Kidney tubule cell (primary cell): Measurements from ENCODE around the gene GLO1.
A peak's percentile ranks its signal among the peaks of the same experiment; 100 is the strongest.
"Not testable (repeated sequence)": the region's sequence is repeated elsewhere in the genome, so short reads cannot be mapped to it uniquely, and the experiment has no call there.

ENCODE experiments used
- DNase-seq: peaks from one replicate; pipeline ENCODE4 v3.0.0-alpha.2; 2018; ENCODE audit warnings: low spot score

Gene GLO1

GRCh38 chr6:38705924-38706323 is 3.0 kb upstream of the GLO1 start:
- DNase-seq: no peak

DNA sequence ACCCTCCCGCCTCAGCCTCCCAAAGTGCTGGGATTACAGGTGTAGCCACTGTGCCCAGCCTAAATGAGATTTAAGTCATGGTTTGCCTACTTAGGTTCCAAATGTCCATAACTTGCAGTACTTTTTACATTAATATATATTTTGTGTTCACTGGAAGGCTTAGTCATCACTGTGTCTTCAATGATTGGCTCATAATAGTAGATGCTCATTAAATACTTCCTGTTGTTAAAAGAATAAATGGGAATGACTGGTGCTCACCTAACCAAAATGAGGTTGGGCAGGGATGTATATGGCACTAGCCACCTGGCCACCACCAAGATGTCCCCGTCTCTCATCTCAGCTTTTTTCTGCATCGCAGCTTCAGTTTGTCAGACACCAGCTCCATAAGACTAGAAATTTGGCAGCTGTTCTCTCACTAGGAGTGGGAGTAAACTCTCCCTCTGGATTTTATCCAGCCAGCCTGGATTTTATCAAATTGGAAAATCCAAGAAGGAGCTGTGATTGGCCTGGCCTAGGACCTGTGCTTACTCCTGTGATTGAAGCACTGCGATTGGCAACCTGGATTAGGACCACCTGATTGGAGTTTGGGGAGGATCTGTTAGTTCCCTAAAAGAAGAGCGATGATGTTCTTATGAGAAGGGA is 1.1 kb upstream of the GLO1 start:
- DNase-seq: no peak

GRCh38 chr6:38701551-38701950 is 1.4 kb downstream of the GLO1 start:
- no peak for DNase-seq

- DNase-seq: not testable (repeated sequence)
These were observed 3.2 kb downstream of the GLO1 start for GRCh38 chr6:38699702-38700101.

DNA sequence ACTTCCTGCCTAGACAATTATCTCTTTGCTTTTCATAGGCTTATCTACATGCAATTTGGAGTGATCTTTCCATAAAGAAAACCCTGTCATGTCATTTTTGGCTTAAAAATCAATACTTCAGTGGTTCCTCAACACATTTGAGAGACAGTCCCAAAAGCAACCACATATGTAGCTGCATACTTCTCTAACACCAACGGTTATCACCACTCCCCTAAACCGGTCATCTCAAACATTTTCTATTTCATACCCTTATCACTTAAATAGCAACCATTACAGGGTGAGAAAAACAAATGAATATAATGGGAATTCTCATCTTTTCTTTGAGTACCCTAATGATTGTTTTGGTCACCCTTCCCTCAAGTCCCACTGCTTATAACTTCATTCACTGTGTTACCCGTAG is 5.1 kb downstream of the GLO1 start:
- DNase-seq: no peak

GRCh38 chr6:38696345-38696744 is 6.6 kb downstream of the GLO1 start:
- DNase-seq: no peak

DNA sequence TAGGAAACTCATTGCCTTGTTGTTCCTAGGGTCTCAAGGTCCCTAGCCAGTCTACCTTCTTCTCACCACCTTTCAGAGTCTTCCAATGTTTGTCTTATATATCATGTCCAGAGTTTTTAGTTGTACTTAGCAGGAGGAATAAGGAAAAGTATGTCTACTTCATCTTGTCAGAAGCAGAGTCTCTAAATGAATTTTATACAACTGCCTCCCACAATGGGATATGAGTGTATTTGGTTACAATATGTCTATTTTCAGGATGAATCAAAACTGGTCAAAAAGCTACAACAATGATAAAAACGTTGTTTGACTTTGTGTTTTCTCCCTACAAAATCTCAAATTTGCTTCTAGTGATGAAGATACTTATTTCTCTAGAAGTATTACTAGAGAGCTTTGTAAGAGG is 7.0 kb downstream of the GLO1 start:
- no peak for DNase-seq

- DNase-seq: no peak
These were observed 7.6 kb downstream of the GLO1 start for GRCh38 chr6:38695227-38695900.

GRCh38 chr6:38688579-38689087 is 14.3 kb downstream of the GLO1 start:
- no peak for DNase-seq

- no peak for DNase-seq
These were observed 15.4 kb downstream of the GLO1 start for GRCh38 chr6:38687549-38687948.

DNA sequence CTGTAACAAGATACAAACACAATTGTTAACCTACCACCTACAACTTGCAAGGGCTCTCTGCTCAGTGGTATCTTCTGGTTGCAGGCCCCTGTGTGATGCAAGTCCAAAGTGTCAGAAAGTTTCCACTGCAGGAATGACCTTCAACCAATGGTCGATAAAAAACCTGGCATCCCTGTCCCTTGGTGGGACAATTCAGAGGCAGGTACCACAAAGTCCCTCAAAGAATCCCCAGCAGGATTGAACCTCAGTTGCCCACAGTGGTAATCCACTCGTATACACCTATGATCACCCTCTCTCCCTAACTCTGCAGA is 15.9 kb downstream of the GLO1 start:
- no peak for DNase-seq

- no peak for DNase-seq
These were observed 16.5 kb downstream of the GLO1 start for GRCh38 chr6:38686270-38687042.

DNA sequence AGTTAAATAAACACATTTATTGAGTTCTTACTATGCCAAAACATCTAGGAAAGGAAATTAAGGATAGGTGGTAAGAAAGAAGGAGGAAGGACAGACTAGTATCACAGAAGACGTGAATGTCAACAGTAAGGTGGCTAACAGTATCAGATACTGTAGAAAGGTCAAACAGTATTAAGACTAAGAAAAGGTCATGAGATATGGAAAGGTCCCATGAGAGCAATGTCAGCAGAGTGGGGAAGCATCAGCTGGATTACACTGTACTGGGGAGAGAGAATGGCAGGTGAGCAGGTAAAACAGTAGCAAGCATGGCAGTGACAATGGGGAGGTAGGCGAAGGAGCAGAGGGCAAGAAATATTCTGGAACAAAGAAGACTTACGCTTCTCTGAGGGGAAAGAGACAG is 18.0 kb downstream of the GLO1 start:
- no peak for DNase-seq

DNA sequence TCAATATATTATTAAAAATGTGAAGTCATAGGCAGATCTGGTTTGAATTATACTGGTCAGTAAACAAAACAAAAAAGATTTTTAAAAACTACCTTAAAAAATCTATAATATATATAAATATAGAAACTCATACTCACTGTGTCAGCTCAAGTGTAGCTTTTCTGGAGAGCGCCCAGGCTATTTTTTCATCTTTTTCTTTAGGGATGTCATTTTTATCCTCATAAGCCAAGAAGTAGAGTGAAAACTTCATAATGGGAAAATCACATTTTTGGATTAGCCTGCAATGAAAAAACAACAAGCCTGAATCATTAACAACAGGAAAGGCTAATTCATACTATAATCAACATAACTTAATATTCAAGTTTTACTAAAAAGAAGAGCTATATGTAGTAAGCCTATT is 18.7 kb downstream of the GLO1 start:
- no peak for DNase-seq

DNA sequence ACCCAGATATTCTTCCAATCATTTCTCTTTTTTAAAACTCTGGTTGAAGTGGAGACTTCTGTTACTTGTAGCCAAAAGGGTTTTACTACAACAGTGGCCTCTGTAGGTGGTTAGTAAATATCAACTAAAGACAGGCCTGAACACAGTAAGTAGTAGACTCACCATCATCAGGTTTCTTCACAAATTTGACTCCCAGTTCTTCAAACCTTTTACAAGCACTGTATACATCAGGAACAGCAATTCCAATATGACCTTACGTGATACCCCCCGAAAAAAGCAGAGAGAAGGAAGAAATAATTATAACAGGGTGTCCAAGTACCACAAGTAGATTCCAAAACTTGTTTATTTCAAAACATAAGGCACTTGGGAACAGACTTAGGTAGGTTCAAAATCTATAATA is 21.1 kb downstream of the GLO1 start:
- DNase-seq: no peak

DNA sequence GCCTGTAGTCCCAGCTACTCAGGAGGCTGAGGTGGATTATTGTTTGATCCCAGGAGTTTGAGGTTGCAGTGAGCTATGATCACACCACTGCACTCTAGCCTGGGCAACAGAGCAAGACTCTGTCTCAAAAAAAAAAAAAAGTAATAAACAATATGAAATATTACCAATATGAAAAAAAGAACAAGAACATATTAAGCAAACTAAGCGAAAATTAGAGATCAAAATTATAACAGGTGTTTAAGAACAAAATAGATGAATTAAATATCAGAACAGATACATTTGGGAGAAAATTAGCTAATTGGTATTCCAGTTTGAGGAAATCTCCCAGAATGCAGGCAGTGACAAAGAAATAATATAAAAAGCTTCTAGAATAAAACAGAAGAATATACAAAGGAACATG is 23.3 kb downstream of the GLO1 start:
- no peak for DNase-seq

DNA sequence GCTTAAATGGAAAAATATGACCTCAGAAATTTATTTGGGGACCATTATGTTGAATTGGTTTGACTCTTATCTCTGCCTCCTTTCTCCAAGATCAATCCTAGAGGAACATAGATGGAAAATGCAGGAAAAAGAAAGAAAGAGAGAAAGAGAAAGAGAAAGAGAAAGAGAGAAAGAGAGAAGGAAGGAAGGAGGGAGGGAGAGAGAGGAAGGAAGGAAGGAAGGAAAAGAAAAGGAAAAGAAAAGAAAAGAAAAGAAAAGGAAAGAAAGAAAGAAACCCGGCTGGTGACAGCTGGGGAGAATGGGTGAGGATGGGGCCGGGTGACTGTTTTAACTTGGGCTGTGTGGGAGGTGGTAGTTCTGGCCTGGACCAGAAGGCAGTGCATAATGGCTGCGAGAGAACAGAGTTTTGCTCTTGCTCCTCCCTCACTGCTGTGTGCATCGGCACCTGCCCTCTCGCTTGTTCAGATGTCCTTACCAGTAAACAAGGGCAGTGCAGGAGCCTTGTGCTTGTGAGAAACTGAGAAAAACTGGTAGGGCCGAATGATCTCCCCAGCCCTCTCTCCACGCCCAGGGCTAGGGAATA is 24.7 kb downstream of the GLO1 start:
- DNase-seq: no peak

DNA sequence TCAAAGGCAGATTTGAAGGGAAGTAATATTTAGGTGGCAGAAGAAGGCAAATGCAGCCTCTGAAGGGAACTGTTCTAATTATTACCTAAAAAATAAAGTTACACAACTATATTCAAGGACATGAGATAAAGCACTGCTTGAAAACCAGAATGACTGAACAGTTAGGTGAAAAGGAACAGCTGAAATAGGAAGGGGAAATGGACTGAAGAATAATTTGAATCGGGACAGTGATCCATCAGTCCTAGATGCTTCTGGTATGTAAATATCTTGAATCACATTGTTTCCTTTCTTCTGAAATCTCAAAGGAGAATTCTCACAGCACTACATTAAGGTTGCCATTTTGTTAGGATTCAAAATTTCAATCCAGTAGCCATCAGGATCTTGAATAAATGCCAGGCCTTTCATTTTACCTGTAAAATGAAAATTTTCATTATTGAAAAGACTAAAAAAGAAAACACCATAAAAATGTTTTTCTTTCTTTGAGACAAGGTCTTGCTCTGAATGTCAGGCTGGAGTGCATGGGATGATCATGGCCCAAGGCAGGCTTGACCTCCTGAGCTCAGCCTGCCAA is 25.9 kb downstream of the GLO1 start:
- no peak for DNase-seq

DNA sequence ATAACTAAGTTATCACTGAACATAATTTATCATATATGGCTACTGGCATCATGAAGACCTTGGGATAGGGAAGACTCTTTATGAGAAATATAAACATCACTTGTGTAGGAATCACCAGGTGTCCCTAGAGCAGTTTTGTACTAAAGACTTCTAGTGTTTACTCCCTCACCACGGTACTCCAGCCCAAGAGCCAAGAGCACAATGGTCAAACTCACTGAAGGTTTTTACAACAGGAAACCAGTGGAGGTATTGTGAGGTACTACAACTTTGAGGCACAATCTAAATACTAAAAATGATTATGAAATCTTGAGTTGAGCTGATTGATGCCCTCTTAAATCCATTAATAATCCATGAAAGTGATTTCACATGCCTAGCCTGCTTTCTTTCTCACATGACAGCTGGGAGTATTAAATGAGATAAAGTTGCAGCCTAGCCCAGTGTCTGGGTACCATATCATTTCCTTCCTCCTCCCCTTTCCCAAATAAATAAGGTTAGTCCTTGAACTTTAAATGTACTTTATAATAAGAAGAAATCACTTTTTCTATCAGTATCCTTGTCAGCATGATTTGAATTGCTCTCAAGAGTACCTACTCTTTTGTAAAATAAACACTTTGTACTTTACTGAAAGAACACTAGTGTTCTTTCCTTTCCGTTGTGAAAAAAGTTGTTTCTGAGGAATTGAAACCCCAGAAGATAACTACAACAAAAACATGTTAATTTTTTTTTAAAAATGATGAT is 26.5 kb downstream of the GLO1 start:
- DNase-seq: no peak

- no peak for DNase-seq
These were observed 29.4 kb downstream of the GLO1 start for GRCh38 chr6:38673397-38674165.

- peak; percentile 58 for DNase-seq
These were observed 31.0 kb downstream of the GLO1 start for GRCh38 chr6:38671885-38672467.
